OCI-LY1 (cell line): ENCODE results near the gene NCF4.

ENCODE experiments used
- H2AFZ ChIP-seq: fragments of 200-600 bp; sonication (generic), shearing (Covaris generic); 2 replicates; pipeline ENCODE4 v1.6.0; 2014; ENCODE audit warnings: antibody characterized with exemption, mild to moderate bottlenecking, low read length
- H3F3A ChIP-seq: fragments of 200-600 bp; sonication (generic), shearing (Covaris generic); 2 replicates; pipeline ENCODE4 v1.6.0; 2014; ENCODE audit warnings: mild to moderate bottlenecking, antibody characterized with exemption, low read length, moderate library complexity; ENCODE audit not compliant: insufficient read depth
- H3K27ac ChIP-seq: fragments of 200-600 bp; sonication (generic); 2 replicates; pipeline ENCODE4 v1.5.1; 2014; ENCODE audit warnings: low read length, mixed run types, mild to moderate bottlenecking, low read depth; ENCODE audit not compliant: poor library complexity, severe bottlenecking
- H3K27me3 ChIP-seq: fragments of 200-600 bp; sonication (generic); 2 replicates; pipeline ENCODE4 v1.6.0; 2014; ENCODE audit warnings: antibody characterized with exemption, mild to moderate bottlenecking, low read length, moderate library complexity; ENCODE audit not compliant: insufficient read depth
- H3K36me3 ChIP-seq: fragments of 200-600 bp; sonication (generic); 2 replicates; pipeline ENCODE4 v1.6.1; 2014; ENCODE audit warnings: mild to moderate bottlenecking, antibody characterized with exemption, low read length, moderate library complexity, mixed read lengths; ENCODE audit not compliant: insufficient read depth
- H3K4me1 ChIP-seq: fragments of 200-600 bp; sonication (generic); 2 replicates; pipeline ENCODE4 v1.5.1; 2014; ENCODE audit warnings: mild to moderate bottlenecking, low read length, moderate library complexity; ENCODE audit not compliant: insufficient read depth, severe bottlenecking
- H3K4me2 ChIP-seq: fragments of 200-600 bp; sonication (generic), shearing (Covaris generic); 2 replicates; pipeline ENCODE4 v1.6.1; 2014; ENCODE audit warnings: low read length
- H3K4me3 ChIP-seq: fragments of 200-600 bp; sonication (generic); 2 replicates; pipeline ENCODE4 v1.5.1; 2014; ENCODE audit warnings: low read length, low read depth, mild to moderate bottlenecking, mixed read lengths; ENCODE audit not compliant: poor library complexity, severe bottlenecking
- H3K79me2 ChIP-seq: fragments of 200-600 bp; shearing (Covaris generic); 2 replicates; pipeline ENCODE4 v1.6.1; 2016; ENCODE audit warnings: mixed run types, low read length, mixed read lengths; ENCODE audit not compliant: insufficient read depth
- H3K9ac ChIP-seq: fragments of 200-600 bp; sonication (generic), shearing (Covaris generic); 2 replicates; pipeline ENCODE4 v1.6.1; 2014; ENCODE audit warnings: mild to moderate bottlenecking, low read length, mixed read lengths
- H3K9me2 ChIP-seq: fragments of 200-600 bp; sonication (generic), shearing (Covaris generic); 2 replicates; pipeline ENCODE4 v1.6.1; 2014; ENCODE audit warnings: low read depth, mild to moderate bottlenecking, low read length, mixed read lengths
- H3K9me3 ChIP-seq: fragments of 200-600 bp; shearing (Covaris generic); 2 replicates; pipeline ENCODE4 v1.6.1; 2014; ENCODE audit warnings: low read length, mixed read lengths
- H4K20me1 ChIP-seq: fragments of 200-600 bp; sonication (generic), shearing (Covaris generic); 2 replicates; pipeline ENCODE4 v1.6.0; 2016; ENCODE audit warnings: mild to moderate bottlenecking, low read length; ENCODE audit not compliant: insufficient read depth
- CTCF ChIP-seq: fragments of 200-600 bp; sonication (generic), shearing (Covaris generic); IDR thresholded peaks from 2 replicates; pipeline ENCODE4 v1.5.1; 2017; ENCODE audit warnings: mild to moderate bottlenecking, antibody characterized with exemption, low read length, moderate library complexity, mixed read lengths
- EZH2 ChIP-seq: fragments of 200-600 bp; sonication (generic), shearing (Covaris generic); IDR thresholded peaks from 2 replicates; pipeline ENCODE4 v1.8.0; 2017; ENCODE audit warnings: borderline replicate concordance, mixed run types, mild to moderate bottlenecking, antibody characterized with exemption, low read length, moderate library complexity, mixed read lengths

NCF4 gene

GRCh38 chr22:36852056-36852973, 8.5 kb upstream of the NCF4 start:
- no peaks in the 10 kb centered on the region for H3K9me2 ChIP-seq
- H4K20me1 ChIP-seq: no peaks in the 10 kb centered on the region
- no peak overlapping the region for H3K4me2 ChIP-seq
- H3K9ac ChIP-seq: no peak overlapping the region
- H2AFZ ChIP-seq: no peak overlapping the region
- TF ChIP-seq CTCF: no peak
- TF ChIP-seq EZH2: no peak
- 0 out of 2 replicates have a peak, but pooled peaks cover 5% of the 10 kb centered on the region for H3K9me3 ChIP-seq
- H3K4me1 ChIP-seq: no peaks in the 10 kb centered on the region
- H3K79me2 ChIP-seq: no peaks in the 10 kb centered on the region
- no peaks in the 10 kb centered on the region; the same call in 1 of the 2 replicates for H3K36me3 ChIP-seq
- H3K4me3 ChIP-seq: no peak overlapping the region
- no peaks in the 10 kb centered on the region for H3K27me3 ChIP-seq
- no peaks in the 10 kb centered on the region for H3F3A ChIP-seq
- no peak overlapping the region for H3K27ac ChIP-seq

GRCh38 chr22:36853407-36854099, 7.3 kb upstream of the NCF4 start:
- TF ChIP-seq EZH2 (no peak), CTCF (peak; percentile 88)
- no peak overlapping the region for H3K9ac ChIP-seq

GRCh38 chr22:36855478-36855877, 5.3 kb upstream of the NCF4 start:
- TF ChIP-seq EZH2 (no peak), CTCF (no peak)
- Histone ChIP-seq H3K9ac (no peak overlapping the region), H3K4me1 (peaks cover 16% of the 10 kb centered on the region)

More at GRCh38 chr22:36853407-36854099, 7.3 kb upstream of the NCF4 start:
- Histone ChIP-seq H3K4me2 (peak overlapping the region; percentile 30; the same call in 1 of the 2 replicates), H3K27ac (no peak overlapping the region), H3F3A (no peaks in the 10 kb centered on the region), H3K27me3 (no peaks in the 10 kb centered on the region), H4K20me1 (no peaks in the 10 kb centered on the region), H3K4me1 (no peaks in the 10 kb centered on the region), H3K9me2 (no peaks in the 10 kb centered on the region), H2AFZ (peak overlapping the region; percentile 95), H3K79me2 (no peaks in the 10 kb centered on the region), H3K4me3 (no peak overlapping the region), H3K9me3 (0 out of 2 replicates have a peak, but pooled peaks cover 5% of the 10 kb centered on the region), H3K36me3 (no peaks in the 10 kb centered on the region; the same call in 1 of the 2 replicates)

More at GRCh38 chr22:36855478-36855877, 5.3 kb upstream of the NCF4 start:
- H3K27me3 ChIP-seq: no peaks in the 10 kb centered on the region
- H3K79me2 ChIP-seq: no peaks in the 10 kb centered on the region
- H3K36me3 ChIP-seq: no peaks in the 10 kb centered on the region; the same call in 1 of the 2 replicates
- H3F3A ChIP-seq: peaks cover 6% of the 10 kb centered on the region
- H3K4me2 ChIP-seq: no peak overlapping the region
- no peak overlapping the region for H3K27ac ChIP-seq
- H2AFZ ChIP-seq: no peak overlapping the region
- 0 out of 2 replicates have a peak, but pooled peaks cover 5% of the 10 kb centered on the region for H3K9me3 ChIP-seq
- no peaks in the 10 kb centered on the region for H4K20me1 ChIP-seq
- H3K9me2 ChIP-seq: no peaks in the 10 kb centered on the region
- H3K4me3 ChIP-seq: no peak overlapping the region
